Measurements from ENCODE around the gene MAP3K7.

Gene MAP3K7

DNA sequence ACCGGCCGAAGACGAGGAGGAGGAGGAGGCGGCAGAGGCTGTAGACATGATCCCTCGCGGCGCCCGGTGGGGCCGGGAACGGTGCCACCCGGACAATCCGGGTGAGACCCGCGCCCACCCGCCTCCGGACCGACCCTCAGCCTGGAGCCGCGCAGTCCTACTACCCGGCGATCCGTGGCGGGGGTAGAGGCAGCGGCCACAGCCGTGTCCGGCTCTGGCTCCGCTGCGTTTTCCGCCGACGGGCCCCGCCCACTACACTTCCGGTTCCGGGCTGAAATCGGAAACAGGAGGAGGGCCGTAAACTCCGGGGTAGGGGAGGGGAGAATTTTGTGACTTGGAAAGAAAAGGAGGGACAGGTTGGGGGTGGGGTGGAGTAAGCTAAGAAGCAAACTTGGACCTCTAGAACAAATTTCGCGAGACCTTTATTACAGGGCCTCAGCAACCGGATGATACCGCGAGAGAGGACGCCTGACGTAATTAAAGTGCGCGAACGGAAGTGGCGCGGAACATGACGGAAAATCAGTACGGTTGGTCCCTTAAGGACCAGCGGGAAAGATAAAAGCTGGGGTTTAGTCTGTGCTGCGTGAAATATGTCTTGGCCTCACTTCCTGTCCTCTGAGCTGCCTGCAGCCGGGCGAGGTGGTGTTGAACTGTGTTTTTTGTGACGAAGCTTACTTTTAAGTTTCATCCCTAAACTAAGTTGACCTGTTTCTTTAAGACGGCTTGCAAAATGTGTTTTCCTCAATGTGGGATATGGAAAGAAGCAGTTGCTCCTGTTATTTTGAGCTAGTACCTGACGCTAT, at the start of gene MAP3K7:
Gene MAP3K7, minus strand, starts transcription at position 237 of the 803 bp plus-strand sequence. Its CDS starts 189 bp downstream, at position 48.
- peak; percentile 89 for DNase-seq

DNA sequence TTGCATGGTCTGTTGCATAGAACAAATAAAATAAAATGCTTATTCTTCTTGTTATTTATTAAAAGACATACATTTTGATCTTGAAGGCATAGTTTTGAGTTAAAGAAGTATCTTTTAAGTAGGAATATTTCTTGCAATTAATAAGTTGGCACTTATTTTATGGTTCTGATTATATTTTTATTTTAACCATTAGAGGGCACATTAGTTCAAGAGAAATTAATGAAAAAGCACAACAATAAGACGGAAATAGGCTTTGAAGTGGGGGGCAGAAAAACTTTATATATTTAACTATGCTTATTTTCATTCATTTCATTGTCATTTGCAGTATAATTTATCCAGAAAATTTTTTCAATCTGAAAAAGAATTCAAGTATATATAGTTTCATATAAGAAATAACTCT, 44.2 kb upstream of the MAP3K7 start:
- DNase-seq: no peak

DNA sequence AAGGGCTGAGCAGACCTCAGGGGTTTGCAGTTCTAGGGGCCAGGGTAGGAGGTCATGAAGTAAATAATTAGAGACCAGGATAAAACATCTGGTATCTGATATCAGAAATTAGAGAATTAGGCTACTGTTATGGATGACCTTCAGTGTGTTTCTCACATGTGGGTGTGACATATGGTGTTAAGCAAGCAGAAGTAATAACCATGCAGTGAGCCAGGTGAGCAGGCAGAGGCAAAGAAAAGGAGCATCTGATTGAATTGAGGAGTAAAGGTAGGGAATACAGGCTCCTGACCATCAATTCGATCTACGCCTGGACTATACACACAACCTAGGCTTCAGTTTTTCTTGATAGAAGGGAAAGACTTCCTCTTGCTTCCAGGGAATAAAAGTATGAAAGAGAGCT, 34.7 kb upstream of the MAP3K7 start:
- no peak for DNase-seq

DNA sequence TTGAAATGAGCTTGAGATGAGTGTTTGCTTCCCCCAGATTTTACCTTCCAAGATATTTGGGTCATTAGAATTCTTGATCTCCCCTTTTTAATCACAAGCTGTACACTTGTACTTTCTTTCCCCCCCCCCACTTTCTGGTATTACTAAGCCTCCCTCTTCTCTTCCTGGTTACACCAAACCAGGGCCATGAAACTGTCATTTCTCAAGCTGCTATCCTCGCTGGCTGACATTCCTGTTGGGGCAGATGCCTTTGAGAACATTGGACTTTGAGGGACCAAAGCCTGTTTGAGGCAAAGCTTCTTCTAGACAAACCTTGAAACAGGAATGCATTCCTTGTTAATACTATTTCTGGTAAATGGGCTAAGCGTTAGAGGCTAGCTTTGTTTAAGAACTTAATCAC, 32.3 kb upstream of the MAP3K7 start:
- DNase-seq: no peak

DNA sequence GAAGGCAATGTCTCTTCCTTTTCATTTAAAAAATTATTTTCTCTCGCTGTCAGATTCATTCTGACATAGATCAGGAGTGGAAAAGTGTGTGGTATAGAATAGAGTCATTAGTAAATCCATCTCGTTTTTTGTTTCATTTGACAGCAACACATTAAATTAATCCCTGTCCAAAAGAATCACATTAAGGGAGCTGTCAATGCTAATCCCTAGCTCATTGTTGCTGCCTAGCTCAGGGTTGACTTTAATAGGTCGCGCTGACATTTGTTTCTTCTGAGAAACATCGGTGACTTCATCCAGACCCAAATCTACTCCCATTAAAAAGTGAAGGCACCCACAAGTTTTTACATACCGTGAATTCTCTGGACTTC, 25.4 kb upstream of the MAP3K7 start:
- DNase-seq: no peak

DNA sequence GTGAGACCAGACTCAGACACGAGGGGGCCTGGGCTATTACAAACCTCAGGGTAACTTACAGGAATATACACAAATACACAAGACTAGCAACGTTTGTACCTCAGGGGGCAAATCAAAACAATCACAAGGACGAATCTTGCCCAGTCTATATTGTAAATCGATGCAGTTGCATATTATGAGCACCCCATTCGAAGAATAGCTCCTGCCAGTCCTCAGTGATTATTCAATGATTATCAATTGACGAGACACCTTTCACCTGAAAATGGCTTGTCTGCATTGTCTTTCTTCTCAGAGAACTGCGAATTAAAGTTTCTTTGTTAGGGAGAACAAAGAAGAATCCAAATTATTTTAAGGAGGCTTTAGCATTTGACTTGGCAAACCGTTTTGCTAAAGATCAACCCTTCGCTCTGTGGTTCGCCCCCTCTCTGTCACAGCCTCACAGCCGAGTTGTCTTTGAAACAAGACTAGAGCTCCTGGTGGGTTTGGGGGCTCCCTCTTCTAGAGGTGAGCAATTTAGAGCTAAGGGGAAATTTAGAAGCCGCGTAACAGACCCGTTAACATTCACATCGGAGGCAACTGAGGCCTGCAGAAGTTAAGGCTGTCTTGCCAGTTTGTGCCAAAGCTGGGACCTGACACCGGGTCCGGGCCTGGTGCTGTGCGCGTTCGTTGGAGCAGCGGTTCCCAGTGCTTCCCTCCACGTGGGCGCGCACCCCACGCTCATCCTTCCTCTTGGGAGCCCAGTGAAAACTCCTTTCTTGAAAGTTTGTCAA, 24.9 kb upstream of the MAP3K7 start:
- peak; percentile 36 for DNase-seq

DNA sequence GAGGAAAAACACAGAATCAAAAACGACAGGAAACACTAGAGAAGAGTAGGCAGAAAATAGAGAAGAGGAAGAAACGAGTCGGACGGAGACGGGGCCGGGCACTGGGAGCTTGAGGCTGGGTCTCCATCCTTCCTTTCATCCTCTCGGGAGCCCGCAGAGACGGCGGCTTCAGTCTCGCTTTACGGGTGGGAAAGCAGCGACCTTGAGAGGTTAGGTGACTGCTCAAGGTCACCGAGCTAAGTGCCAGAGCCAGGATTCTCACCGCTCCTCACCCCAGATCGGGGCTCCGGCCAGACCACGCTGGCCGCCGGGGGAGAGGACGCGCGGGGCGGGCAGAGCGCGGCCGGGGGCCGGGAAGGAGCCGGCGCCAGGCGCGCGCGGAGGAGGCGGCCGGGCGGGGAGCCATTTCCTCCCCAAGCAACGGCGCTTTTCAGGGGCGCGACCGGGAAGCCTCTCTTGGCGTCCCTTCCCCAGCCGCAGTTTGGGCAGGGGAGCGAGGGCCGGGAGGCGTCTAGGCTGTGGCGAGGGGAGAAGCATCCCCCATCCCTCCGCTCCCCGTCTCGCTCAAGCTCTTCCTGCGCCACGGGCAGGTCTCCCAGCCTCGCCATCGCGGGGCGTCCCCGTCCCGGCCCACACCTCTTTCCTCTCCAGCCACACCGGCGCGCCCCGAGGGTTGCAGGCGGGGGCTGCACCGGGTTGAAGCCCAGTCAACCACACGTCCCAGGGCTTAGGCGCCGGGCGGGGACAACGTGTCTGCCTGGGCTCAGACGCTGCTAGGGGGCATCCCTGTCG, 24.1 kb upstream of the MAP3K7 start:
- peak; percentile 48 for DNase-seq

DNA sequence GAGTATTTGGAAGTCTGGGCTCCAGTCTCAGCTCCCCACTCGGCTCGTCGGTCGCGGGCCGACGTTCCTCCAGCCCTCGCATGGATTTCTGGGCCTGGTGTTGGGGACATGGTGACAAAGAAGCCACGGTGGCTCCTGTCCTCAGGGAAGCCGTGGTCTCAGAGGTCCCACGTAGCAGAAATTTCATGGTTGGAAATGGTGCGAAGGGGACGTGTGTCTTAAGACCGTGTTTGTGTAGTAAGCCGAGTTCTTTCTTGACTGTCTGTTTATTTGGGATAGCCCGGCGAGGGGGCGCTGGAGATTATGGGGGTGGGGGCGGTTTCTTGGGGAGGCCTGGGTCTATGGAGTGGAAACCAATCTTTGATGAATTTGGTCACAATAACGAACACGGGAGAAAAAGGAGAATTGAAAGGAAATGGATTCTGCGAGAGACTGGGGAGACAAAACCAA, 23.5 kb upstream of the MAP3K7 start:
- DNase-seq: peak; percentile 48

DNA sequence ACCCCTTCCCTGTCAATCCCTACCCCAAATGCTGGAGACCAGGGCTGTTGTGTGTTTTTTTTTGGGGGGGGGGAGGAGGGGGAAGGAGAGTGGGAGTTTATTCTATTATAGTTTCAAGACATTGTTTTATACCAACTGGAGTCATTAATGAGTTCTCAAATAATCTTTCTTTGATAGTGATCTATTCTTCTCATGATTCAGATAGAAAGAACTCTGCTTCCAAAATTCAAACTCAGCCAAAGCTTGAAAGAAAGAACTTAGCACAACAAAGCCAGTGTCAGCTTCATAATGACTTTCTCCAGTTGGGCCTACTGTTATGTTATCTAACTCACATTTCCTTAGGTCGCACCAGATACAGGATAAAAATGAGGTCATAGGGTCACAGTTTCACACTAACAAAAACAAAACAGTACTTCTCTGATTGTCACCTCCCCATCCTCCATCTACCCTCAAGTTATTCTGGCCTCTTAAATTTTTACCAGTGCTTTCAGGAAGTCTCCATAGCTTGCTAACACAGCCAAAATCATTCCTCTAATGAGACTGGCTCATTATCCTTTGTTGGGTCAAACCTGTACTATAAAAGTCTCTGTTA, 19.0 kb upstream of the MAP3K7 start:
- DNase-seq: no peak

DNA sequence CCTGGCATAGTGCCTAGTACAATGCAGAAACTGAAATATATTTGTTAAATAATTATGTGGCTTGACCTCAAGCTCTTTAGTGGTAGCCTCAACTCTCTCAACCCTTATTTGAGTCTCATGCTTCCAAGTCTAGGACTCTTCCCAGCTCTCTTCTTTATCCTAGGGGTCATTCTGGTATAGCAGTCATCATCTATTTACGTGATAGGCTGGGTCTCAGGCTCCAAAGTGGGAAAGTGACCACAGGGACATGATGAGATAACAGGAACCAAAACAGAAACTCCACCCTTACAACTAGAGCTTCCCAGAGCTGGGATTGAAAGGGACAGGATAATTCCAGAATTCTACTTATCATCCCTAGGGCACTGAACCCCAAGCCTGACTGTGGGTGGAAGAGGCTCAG, 17.7 kb upstream of the MAP3K7 start:
- DNase-seq: no peak

DNA sequence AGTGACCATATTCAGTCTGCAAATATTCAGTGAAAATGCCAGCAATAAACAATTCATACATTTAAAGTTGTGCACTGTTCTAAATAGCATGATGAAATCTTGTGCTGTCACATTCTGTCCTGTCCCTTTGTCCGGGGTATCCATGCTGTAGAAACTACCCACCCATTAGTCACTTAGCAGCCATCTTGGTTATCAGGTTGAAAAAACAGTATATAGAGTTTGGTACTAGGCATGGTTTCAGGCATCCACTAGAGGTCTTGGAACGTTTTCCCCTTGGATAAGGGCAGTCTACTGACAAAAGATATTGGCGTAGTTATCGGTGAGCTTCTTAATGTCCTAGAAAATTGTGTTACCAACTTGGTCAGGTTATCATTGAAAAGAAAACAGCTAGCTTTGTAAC, 12.3 kb upstream of the MAP3K7 start:
- no peak for DNase-seq

DNA sequence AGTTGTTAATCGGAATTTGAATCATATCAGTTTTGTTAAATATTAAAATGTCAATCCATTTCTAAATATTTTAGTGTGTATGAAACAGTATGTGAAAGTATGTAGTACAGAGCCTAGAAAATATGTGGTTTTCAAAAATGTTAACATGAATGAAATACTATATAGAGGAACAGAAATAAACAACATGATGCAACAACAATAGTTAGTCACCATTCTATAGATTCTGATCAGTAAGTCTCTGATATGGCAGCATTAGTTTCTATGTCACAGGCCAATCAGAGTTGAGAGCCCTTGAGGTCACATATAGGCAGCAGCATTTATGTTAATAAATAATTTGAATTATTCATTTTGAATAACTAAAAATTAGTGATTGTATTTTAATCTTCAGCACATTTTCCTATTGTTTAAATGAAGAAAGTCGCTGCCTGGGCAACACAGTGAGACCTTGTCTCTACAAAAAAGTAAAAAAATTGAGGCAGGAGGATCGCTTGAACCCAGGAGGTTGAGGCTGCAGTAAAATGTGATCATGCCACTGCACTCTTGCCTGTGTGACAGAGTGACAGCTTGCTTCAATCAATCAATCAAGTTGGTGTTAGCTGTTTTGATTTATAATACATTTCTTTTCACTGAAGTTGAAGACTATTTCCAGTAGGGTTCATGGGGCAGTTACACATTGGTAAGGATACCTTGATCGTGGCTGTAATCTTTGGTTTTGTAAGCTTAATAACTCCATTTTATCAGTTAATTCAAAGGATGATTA, 11.5 kb upstream of the MAP3K7 start:
- DNase-seq: no peak

DNA sequence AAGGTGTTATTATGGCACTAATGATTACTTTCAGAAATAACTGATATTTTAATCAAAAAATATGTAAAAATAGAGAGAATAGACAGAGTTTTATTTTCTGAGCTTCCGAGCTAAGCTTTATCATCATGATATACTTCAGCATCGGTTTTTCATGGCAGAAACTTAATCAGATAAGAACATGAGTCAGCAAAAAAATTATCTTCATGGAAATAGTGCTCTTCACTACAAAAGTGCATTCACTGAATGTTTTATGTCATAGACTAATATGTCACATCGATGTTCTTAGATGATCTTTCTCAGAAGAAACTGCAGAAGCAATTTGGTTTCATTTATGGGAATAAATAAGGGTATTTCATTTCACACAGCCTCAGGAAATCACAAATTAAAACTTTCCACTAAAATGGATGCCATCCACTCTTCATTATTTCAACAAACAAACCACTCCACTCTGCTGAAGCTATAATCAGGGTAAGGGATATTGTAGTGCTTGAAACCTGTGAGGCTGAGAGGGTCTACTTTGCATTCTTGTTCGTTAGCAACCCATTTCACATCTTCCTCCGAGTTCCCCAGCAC, 10.2 kb upstream of the MAP3K7 start:
- DNase-seq: no peak

DNA sequence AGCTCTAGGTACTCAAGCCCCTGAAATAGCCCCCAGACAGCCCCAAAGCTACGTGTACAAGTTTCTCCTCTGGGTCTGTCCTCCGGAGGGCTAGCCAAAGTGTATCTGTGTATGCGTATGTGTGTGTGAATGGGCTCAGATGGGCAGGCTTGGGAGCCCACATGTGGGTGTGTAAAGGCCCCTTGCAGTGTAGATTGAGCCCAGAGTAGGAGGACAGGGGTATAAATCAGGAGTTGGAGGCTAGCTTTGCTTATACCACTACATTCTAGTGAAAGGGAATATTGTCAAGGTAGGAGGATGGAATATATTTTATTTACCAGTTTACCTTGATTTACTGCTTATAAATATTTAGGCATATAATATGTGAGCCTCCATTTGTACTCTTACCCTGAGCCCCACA, 9.0 kb upstream of the MAP3K7 start:
- DNase-seq: no peak

DNA sequence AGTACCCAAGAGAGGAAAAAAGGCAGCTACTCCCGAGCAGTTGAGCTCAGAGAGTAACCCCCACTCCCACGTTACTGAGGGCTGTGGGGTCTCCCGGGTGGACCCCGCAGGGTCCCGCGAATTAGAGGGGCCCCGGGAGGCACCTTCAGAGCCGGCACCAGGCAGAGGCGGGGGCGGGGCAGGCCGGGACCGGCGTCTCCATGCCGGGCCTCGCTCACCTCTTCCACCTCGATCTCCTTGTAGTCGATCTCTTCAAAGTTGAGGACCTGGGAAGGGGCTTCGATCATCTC, 381 bp downstream of the MAP3K7 start:
- DNase-seq: no peak

DNA sequence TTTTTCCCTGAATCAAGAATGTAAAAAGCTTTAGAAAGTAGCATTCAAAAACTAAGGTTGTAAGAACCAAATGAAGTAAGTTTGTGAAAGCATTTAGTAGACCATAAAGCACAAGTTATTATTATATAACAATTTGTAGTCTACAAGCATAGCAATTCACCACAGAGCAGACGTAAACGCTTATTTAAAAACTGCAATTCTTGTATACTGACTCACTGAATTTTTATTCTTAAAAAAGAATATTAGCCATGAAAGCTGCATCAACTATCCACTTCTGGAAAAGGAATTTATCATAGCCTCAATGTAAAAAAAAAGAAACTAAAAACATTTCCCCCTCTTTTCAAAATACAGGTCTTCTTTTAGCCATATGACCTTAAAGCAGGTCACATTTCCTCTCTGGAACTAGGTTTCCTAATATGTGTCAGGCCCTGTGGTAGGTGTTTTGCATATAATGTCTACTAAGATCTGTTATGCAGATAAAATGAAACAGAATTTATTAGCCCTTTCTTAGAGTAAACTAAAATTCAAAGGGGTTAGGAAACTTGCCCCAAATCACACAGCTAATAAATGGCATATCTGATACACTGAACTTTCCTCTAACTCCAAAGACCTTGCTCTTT, 2.1 kb downstream of the MAP3K7 start:
- DNase-seq: no peak

DNA sequence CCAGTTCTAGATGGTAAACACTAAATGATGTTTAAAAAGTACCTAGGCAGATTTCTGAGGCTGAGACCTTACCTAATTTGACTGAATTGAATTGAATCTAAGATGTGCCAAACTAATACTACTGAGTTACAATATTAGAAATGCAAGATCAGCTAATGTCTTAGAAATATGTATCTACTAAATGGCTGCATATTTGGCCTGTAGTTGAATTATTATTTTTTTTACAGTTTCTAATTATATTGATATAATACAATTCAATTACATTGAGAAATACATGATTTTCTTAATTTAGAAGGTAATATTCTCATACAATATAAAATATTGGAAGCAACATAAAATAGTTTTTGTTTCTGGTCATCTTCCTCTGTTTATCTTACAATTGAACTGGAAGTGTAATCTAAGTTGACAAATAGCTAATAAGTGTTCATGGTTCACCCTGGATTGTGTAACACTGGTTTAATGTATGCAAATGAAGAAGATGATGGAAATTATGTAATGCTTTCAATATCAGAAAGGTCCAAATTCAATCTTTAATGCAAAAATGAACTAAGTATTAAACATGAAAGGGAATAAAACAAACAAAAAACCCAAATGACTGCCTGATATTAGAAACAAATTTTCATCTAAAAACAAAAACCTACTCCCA, 2.9 kb downstream of the MAP3K7 start:
- no peak for DNase-seq

DNA sequence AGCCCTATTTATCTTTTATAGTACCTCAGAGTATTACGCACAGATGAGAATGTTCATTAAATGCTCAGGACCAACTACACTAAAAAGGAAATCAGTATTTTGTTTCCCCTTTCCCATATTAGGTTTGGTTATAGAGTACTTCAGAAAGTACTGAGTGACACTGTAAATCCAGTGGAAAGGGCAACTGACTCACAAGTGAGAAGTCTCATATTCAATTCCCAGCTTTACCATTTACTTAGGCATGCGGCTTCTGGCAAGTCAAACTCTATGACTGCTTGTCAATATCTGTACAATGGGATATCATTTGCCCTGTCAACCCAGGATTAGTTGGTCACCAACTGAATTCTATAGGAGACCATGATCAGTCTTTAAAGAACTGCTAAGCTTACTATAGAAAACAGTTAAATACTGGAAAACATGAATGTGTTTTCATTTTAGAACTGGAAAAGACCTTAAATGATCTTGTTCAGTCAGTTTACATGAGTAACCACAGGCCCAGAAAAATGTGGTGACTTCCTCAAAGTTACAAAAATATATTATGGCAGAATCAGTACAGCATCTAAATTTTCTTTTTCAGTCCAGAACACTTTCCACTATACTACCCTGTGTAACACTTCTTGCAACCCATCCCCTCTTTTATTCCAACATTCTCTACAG, 3.6 kb downstream of the MAP3K7 start:
- DNase-seq: no peak

DNA sequence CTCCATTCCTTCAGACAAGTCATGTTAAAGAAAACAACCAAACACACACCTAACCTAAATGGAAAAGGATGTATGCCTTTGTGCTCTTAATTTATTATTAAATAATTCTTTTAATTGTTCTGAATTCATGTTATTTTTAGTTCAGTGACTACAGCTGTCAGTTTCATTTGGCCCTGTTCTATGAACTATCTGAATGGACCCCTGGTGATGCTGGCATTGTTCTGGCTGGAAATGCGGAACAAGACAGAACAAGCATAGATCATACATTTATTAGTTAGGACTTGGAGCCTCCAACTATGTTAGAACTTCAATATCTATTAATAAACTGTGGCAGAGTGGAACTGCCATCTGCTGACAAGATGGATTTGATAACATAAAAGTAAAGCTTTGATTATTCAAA, 5.7 kb downstream of the MAP3K7 start:
- DNase-seq: no peak

DNA sequence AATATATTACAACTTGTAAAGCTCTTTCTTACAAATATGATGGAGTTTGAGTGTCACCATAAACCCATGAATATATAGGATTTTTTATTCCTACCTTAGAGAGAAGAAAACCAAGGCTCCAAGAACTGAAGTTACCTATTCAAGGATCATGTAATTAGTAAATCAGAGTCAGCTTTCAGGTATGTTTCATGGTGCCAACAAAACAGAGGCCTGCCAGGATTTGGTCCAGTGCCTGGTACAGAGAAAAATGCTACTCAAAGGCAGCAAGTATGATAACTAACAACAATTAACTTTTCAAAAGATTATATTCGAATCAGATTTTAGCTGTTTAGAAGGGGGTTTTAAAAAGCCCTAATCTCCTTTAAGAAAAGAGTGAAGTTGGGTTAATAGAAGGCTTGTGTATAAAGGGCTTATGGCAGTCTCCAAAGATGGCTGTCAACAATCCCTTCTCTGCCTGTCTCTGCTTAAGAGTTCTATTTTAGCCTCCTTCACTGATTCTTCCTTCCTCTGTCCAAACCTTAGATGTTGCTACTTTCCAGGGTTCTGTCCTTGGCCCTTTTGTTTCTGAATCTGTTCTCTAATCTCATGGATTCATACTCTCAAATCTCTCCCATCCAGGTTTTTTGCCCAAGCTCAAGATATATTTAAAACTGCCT, 7.8 kb downstream of the MAP3K7 start:
- DNase-seq: no peak
